Raji (cell line): ENCODE results near the gene RGN.

ENCODE experiments used
- POLR2A ChIP-seq: IDR thresholded peaks from 2 replicates; pipeline ENCODE4 v1.6.1; 2011; ENCODE audit warnings: low read depth, low read length, control low read depth; ENCODE audit not compliant: insufficient read depth

RGN gene

GRCh38 chrX:47078129-47079043 is at the start of gene RGN:
RGN (plus strand) TSS chrX:47078443; CDS start chrX:47081145, 2,702 bp downstream.
- TF ChIP-seq POLR2A, result no peak

DNA sequence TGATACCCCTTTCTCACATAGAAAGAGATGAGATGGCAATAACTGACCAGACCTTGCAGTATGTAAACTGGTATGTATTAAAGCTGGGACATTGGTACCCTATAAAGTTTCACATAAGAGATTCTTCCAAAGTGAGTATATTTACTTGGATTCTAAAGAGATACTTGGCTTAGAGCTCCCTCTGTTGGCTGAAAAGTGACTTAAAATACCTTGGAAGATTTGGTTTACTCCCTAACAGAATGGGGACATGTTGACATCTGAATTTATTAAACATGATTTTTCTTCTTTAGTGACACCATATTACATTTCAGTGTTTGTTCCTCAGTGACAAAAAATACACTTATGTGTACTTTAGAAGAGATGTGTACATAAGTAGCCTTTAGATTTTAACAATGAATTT is 47.9 kb upstream of the RGN start:
- TF ChIP-seq POLR2A, result no peak

- TF ChIP-seq POLR2A, result no peak
Measured at GRCh38 chrX:47047989-47048388, 30.3 kb upstream of the RGN start.

GRCh38 chrX:47059142-47059874 is 18.9 kb upstream of the RGN start:
- TF ChIP-seq POLR2A, result no peak

- TF ChIP-seq POLR2A, result no peak
Measured at GRCh38 chrX:47060708-47061107, 17.5 kb upstream of the RGN start.

DNA sequence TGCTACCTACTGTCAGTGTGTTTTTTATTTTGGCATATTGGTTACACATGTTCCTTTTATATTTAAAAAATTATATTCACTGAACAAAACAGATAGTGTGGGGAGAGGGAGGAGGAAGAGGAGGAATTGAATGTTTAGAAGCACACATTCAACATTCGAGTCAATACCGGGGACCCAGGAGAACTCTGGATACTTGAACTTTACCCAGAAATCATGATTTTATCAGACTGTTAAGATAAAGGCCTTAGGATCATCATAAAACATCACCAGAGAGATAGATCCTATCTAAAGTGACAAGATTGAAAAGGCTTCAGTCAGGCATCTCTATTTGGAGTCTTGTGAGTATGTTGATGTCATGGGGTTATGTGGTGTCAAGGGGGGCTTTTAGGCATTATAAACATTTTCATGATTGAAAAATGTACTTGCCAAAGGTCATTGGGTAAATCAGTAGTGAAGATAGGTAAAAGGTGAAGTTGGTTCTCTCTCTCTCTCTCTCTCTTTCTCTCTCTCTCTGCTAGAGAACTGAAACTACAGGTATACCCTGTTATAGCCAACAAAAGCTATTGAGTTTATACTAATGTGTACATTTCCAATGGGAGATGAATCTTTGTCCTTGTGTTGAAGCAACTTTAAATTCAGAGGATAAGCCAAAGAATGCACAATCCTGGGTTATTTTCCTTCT is 16.9 kb upstream of the RGN start:
- TF ChIP-seq POLR2A, result no peak

DNA sequence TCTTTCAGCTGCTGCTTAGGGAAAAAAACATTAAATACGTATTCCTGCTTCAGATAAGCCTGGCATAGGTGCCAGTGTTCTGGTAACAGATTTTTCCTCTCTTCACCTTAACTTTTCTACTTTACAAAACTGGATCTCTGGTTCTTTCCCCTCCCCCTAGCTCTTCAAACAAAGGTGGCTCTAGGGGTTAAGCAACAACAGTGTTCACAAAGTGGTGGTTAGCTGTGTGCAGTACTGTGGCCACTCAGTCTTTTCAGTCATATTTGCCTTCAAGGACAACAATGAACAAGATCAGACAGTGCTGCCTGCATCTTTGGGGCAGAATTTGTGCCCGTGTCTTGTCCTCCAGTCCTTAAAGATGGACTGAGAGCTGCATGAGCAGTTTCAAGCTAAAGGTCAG is 15.1 kb upstream of the RGN start:
- TF ChIP-seq POLR2A, result no peak

- no peak for TF ChIP-seq POLR2A
Measured at GRCh38 chrX:47068214-47068613, 10.0 kb upstream of the RGN start.

DNA sequence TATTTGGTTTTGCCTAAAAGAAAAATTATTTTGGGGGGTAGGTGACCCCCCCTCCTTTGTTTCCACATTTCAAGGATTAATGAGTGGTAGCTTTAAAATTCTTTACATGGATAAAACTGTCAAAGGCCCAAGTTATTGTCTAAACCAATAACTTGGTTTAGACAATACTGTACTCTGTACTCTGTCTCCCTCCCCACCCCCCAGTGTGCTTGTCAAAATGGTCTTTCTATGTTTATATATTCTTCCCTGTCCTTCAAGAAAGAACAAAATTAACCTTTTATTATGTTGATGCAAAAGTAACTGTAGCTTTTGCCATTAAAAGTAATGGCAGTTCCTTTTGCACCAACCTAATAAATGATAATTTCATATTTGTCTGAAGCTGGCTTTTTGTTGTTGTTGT is 9.5 kb upstream of the RGN start:
- no peak for TF ChIP-seq POLR2A

DNA sequence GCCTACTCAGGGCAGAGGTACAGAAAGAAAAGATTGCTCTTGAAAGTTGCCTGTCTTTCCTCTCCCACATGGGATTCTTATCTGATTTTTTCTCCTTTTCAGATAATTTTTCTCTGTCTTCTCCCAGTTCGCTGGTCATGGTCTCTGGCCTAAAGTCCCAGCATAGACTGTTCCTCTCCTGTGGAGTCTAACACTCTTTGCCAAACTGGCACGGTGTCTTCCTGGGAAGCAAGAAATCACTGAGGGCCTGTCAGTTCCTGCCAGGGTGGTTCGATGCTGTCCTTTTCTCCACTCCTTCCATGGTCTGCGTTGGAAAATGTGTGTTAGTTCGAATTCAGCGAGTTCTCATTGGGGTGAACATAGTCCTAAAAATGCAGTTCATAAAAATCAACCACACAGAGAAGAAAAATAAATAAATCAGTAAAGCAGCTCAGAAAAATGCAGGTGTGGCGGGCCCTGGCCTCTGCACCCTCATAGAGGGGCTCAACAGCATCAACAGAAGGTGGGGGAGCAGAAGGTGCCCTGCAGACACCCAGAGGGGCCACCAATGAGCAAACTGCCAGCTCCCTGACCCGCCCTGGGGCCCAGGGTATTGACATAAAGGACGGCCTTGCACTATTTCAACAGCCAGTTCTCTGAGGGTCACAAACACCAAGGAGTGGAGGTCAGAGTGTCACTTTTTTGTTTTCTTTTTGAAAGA is 2.1 kb downstream of the RGN start:
- no peak for TF ChIP-seq POLR2A

GRCh38 chrX:47080915-47081236 is 2.6 kb downstream of the RGN start:
- TF ChIP-seq POLR2A, result no peak

GRCh38 chrX:47091149-47091775 is 13.0 kb downstream of the RGN start:
- TF ChIP-seq POLR2A, result no peak

DNA sequence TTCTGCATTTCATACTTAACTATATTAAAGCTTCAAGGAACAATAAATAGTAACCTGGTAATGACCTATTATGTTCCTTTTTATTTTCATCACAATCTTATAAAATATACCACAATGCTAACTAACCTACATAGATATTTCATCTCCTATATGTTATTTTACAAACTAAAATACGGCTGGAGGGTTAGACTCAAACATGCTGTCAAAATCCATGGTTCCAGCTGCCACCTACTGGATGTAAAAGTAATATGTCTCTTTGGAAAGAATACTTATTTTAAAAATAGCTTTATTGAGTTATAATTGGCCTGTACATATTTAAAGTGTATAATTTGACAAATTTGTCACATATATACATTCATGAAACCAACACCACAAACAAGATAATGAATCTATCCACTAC is 15.0 kb downstream of the RGN start:
- no peak for TF ChIP-seq POLR2A

DNA sequence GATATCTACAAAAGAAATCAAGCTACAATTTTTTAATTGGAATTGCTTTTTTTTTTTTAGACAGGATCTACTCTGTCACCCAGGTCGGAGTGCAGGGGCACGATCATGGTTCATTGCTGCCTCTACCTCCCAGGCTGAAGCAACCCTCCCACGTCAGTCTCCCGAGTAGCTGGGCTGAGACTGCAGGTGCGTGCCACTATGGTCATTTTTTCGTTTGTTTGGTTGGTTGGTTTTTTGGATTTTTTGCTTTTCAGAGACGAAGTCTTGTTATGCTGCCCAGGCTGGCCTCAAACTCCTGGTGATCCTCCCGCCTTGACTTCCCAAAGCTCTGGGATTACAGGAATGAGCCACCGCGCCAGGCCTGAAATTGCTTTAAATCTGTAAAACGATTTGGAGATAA is 15.6 kb downstream of the RGN start:
- TF ChIP-seq POLR2A, result no peak

DNA sequence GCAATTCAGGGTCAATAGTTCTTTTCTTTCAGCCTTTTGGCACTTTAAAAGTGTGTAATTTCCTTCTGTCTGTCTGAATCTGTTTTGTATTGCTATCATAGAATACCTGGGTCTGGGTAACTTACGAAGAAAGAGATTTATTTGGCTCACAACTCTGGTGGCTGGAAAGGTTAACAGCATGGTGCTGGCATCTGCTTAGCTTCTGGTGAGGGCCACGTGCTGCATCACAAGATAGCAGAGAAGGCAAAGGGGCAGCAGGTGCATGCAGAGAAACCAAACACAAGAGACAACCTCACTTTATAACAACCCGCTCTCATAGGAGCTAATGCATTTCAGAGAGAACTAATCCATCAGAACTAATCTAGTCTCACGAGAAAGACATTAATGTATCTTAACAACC is 18.8 kb downstream of the RGN start:
- no peak for TF ChIP-seq POLR2A
